Natural killer cell (primary cell): ENCODE data around the gene CCHCR1. TPM values are rescaled to one million over a fixed set of nuclear protein-coding genes. Genes with fewer than 3 reads are reported as not detected.

ENCODE experiments used
- ATAC-seq, 3 donors: fragments of 150-1000 bp in 2 of 3; fragments of 200-7000 bp in 1 of 3; cut with Tn5 transposase; 1 replicate in 1 of 3; 2 replicates in 2 of 3; pipeline ENCODE4 v1.10.0; 2021; ENCODE audit warnings: mild to moderate bottlenecking in 2 of 3, moderate library complexity in 2 of 3
- DNase-seq, 2 donors: peaks; one replicate each; pipeline versions ENCODE4 v3.0.0 to v3.0.0-alpha.2; 2013 to 2021; ENCODE audit warnings: mixed read lengths in 1 of 2
- H3K27ac ChIP-seq: one replicate; pipeline ENCODE4 v1.5.1; 2013; ENCODE audit warnings: mild to moderate bottlenecking, low read length
- H3K27me3 ChIP-seq: one replicate; pipeline ENCODE4 v1.6.1; 2013; ENCODE audit warnings: low read length; ENCODE audit not compliant: control insufficient read depth, insufficient read depth
- H3K36me3 ChIP-seq: one replicate; pipeline ENCODE4 v1.6.1; 2013; ENCODE audit warnings: low read length; ENCODE audit not compliant: control insufficient read depth, insufficient read depth
- H3K4me1 ChIP-seq: one replicate; pipeline ENCODE4 v1.6.1; 2013; ENCODE audit warnings: low read length; ENCODE audit not compliant: control insufficient read depth, insufficient read depth
- H3K4me3 ChIP-seq: one replicate; pipeline ENCODE4 v1.5.1; 2013; ENCODE audit warnings: low read length
- H3K9me3 ChIP-seq: one replicate; pipeline ENCODE4 v1.6.1; 2013; ENCODE audit warnings: low read length; ENCODE audit not compliant: control insufficient read depth, insufficient read depth
- H3K27ac Mint-ChIP-seq, 2 donors: one replicate each; pipeline ENCODE4 v1.8.0; 2022; ENCODE audit warnings: mild to moderate bottlenecking in 2 of 2, mixed read lengths in 2 of 2, moderate library complexity in 1 of 2
- H3K27me3 Mint-ChIP-seq, 2 donors: one replicate each; pipeline ENCODE4 v1.8.0; 2022; ENCODE audit warnings: low read depth in 2 of 2, mixed read lengths in 2 of 2
- H3K36me3 Mint-ChIP-seq: one replicate; pipeline ENCODE4 v1.8.0; 2022; ENCODE audit warnings: mixed read lengths
- H3K4me1 Mint-ChIP-seq, 2 donors: one replicate each; pipeline ENCODE4 v1.8.0; 2022; ENCODE audit warnings: mixed read lengths in 2 of 2
- H3K4me3 Mint-ChIP-seq: one replicate; pipeline ENCODE4 v1.8.0; 2022; ENCODE audit warnings: mild to moderate bottlenecking, moderate library complexity, mixed read lengths
- H3K9me3 Mint-ChIP-seq, 2 donors: one replicate each; pipeline ENCODE4 v1.8.0; 2022; ENCODE audit warnings: mixed read lengths in 2 of 2
- WGBS: methylation state at CpG from one replicate; pipeline ENCODE4 v1.1.7; 2013; ENCODE audit warnings: missing lambda C conversion rate; ENCODE audit not compliant: insufficient coverage; 5-methylcytosine and 5-hydroxymethylcytosine counted together
- intact Hi-C: fragments of 100-400 bp; cut with micrococcal nuclease; formaldehyde crosslinking; loops from one replicate; pipeline ENCODE4 v1.14.2; 2022
- total RNA-seq, 4 donors: library from RNA; stranded (reverse); fragments of 120-200 nt in 1 of 4; gene quantifications; one replicate each; pipeline versions ENCODE4 v1.2.3 to v1.2.4, GENCODE V29; 2013 to 2022
- TF ChIP-seq, protein P1 (sequence below): fragments of 200-600 bp; IDR thresholded peaks from one replicate; pipeline ENCODE4 v1.8.0; 2022; ENCODE audit warnings: antibody characterized with exemption

CCHCR1 gene
- total RNA-seq, 3 donors from 2014 or later (not counting 1 experiment from before 2014, with no cell fraction given): 13.0 to 20.7 (median 16.9) TPM

DNA sequence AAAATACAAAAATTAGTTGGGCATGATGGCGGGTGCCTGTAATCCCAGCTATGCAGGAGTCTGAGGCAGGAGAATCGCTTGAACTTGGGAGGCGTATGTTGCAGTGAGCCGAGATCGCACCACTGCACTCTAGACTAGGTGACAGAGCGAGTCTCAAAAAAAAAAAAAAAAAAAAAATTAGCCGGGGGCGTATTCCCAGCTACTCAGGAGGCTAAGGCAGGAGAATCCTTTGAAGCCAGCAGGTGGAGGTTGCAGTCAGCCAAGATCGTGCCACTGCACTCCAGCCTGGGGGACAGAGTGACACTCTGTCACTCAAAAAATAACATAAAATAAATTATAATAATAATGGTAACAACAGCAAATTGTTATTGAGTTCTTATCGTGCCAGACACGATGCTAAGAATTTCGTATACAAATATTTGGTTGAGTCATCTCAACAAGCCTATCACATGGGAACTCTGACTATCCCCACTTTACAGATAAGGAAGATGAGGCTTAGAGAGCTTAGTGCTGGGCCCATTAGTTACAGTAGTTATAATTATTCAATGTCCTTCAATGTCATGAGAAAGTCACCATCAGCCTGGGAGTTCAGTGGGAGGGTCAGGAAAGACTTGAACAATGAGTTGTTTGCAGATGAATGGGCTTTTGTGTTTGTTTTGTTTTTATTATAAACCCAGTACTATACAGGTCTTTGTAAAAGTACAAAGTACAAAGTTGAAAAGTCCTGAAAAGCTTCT lies 64.7 kb downstream of the CCHCR1 start:
- ATAC-seq (no peak), DNase-seq (no peak)
- no peaks in the 10 kb centered on the region for H3K9me3 ChIP-seq
- no peaks in the 10 kb centered on the region for H3K9me3 Mint-ChIP-seq
- peaks cover 0 to 5% of the 10 kb centered on the region in 2 donors for H3K27me3 Mint-ChIP-seq
- H3K4me3 ChIP-seq: no peak overlapping the region
- H3K4me3 Mint-ChIP-seq: no peak overlapping the region
- no peaks in the 10 kb centered on the region for H3K36me3 ChIP-seq
- peaks cover 13 to 16% of the 10 kb centered on the region in 2 donors for H3K4me1 Mint-ChIP-seq
- H3K27ac ChIP-seq: no peak overlapping the region
- H3K27ac Mint-ChIP-seq: no peak overlapping the region
- peaks cover 14% of the 10 kb centered on the region for H3K4me1 ChIP-seq
- TF ChIP-seq, protein P1, sequence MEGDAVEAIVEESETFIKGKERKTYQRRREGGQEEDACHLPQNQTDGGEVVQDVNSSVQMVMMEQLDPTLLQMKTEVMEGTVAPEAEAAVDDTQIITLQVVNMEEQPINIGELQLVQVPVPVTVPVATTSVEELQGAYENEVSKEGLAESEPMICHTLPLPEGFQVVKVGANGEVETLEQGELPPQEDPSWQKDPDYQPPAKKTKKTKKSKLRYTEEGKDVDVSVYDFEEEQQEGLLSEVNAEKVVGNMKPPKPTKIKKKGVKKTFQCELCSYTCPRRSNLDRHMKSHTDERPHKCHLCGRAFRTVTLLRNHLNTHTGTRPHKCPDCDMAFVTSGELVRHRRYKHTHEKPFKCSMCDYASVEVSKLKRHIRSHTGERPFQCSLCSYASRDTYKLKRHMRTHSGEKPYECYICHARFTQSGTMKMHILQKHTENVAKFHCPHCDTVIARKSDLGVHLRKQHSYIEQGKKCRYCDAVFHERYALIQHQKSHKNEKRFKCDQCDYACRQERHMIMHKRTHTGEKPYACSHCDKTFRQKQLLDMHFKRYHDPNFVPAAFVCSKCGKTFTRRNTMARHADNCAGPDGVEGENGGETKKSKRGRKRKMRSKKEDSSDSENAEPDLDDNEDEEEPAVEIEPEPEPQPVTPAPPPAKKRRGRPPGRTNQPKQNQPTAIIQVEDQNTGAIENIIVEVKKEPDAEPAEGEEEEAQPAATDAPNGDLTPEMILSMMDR: no peak
- WGBS: 99% methylated on average over 7 of the region's 12 CpGs
- intact Hi-C loops: no loop called here
- H3K27me3 ChIP-seq: no peaks in the 10 kb centered on the region
- no peaks in the 10 kb centered on the region for H3K36me3 Mint-ChIP-seq

Other genes with a start within 250 kb of the CCHCR1 start
- 10 to 100 TPM; 13.5 to 17.9 (median 15.7) TPM for gene GTF2H4, start 249.6 kb downstream of the CCHCR1 start, total RNA-seq
- gene VARS2, start 243.6 kb downstream of the CCHCR1 start, total RNA-seq: 10 to 100 TPM; 16.9 to 36.7 (median 24.5) TPM
- not detected for gene SFTA2, start 225.6 kb downstream of the CCHCR1 start, total RNA-seq
- not detected for gene MUCL3, start 216.8 kb downstream of the CCHCR1 start, total RNA-seq
- not detected for gene MUC21, start 174.1 kb downstream of the CCHCR1 start, total RNA-seq
- gene MUC22, start 147.3 kb downstream of the CCHCR1 start, total RNA-seq: not detected
- gene C6orf15, start 45.2 kb downstream of the CCHCR1 start, total RNA-seq: not detected
- not detected for gene PSORS1C1, start 43.0 kb downstream of the CCHCR1 start, total RNA-seq
- not detected for gene CDSN, start 37.4 kb downstream of the CCHCR1 start, total RNA-seq
- not detected for gene PSORS1C2, start 18.7 kb downstream of the CCHCR1 start, total RNA-seq
- gene TCF19, start 787 bp upstream of the CCHCR1 start, total RNA-seq: 10 to 100 TPM in 1 of 3 donors, 1 to 10 TPM in 2; 7.2 to 12.0 (median 9.2) TPM
- not detected for gene POU5F1, start 12.9 kb upstream of the CCHCR1 start, total RNA-seq
- gene HLA-C, start 114.3 kb upstream of the CCHCR1 start, total RNA-seq: 1,000 to 10,000 TPM; 2,828 to 3,894 (median 3,245) TPM
- gene HLA-B, start 199.4 kb upstream of the CCHCR1 start, total RNA-seq: over 10,000 TPM in 2 of 3 donors, 1,000 to 10,000 TPM in 1; 9,586 to 11,061 (median 11,048) TPM
- 10 to 100 TPM in 2 of 3 donors, 1 to 10 TPM in 1; 9.3 to 19.7 (median 11.4) TPM for gene MICA, start 245.8 kb upstream of the CCHCR1 start, total RNA-seq